ENCODE data around the gene GRIPAP1. TPM values are rescaled to one million over a fixed set of nuclear protein-coding genes. Genes with fewer than 3 reads are reported as not detected.

Gene GRIPAP1
- total RNA-seq, 5 donors from 2014 or later (not counting 1 experiment from before 2014, with no cell fraction given): 85.2 to 123 (median 104) TPM

DNA sequence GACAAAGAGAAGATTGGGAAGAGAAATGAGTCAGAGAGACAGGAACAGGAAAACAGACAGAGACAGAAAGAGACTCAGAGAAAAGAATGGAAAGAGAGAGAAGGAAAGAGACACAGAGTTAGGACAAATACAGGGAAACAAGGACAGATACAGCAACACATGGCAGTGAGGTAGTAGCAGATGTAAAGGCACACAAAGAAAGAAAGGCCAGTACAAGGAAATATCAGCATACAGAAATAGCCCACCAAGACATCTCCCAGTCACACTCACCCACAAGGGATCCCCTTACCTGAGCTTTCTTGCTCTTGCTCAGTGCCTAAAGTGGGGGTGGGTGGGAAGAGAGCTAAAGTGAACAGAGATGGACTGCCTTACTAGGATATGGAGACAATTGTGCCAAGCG, 4.2 kb downstream of the GRIPAP1 start:
- ChIA-PET CTCF (interaction anchor here in 1 of 2 donors (0.6 kb wide), 1 partner anchor 48 kb away, joined by 8 read pairs; no protein-coding TSS in a partner anchor), POLR2A (no interaction called here)
- ATAC-seq (replicated peaks in 1 of 4) (no peak), DNase-seq (no peak)
- Mint-ChIP-seq H3K36me3 (peaks cover 30% of the 10 kb centered on the region), H3K4me1 (peaks cover 29 to 42% (median 32%) of the 10 kb centered on the region in 3 donors), H3K9me3 (no peaks in the 10 kb centered on the region), H3K27me3 (peaks cover 0 to 14% of the 10 kb centered on the region in 2 donors), H3K4me3 (no peak overlapping the region), H3K27ac (peak overlapping the region in 1 of 2 donors; percentile 43)
- H3K27ac ChIP-seq (ENCODE audit: low read length): no peak overlapping the region
- no peak overlapping the region for H3K4me3 ChIP-seq (ENCODE audit: control insufficient read depth in 1 of 2, extremely low read depth in 1 of 2, low read length in 1 of 2)
- H3K27me3 ChIP-seq (replicated peaks in 1 of 2; ENCODE audit: control insufficient read depth in 2 of 2, extremely low read depth in 1 of 2, insufficient read depth in 2 of 2, low read length in 1 of 2): no peaks in the 10 kb centered on the region
- H3K9me3 ChIP-seq: no peaks in the 10 kb centered on the region
- no CpG with 5 or more reads among the region's 1 CpG for WGBS (ENCODE audit: insufficient coverage)
- H3K4me1 ChIP-seq (ENCODE audit: control insufficient read depth in 1 of 2, extremely low read depth in 1 of 2, insufficient read depth in 2 of 2, low read length in 2 of 2): peaks cover 0 to 23% of the 10 kb centered on the region in 2 experiments
- peaks cover 0 to 42% of the 10 kb centered on the region in 2 donors for H3K36me3 ChIP-seq (ENCODE audit: control insufficient read depth in 2 of 2, extremely low read depth in 1 of 2, insufficient read depth in 1 of 2, low read length in 1 of 2)

DNA sequence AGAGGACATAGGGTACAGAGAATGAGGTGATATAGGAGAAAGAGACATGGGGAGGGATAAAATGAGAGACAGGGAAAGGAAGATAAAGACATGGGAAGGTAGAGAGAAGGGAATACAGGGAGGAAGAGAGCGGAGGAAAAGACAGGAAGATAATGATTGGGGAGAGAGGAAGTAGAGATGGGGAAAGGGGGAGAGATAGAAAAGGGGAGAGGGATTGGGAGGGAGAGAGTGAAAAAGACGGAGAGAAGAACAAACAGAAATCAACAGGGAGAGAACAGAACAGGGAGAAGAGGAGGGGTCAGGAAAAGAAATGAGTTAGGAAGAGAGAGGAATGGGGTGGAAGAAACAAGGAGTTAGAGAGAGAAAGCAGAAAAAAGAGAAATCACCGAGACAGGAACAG, 4.6 kb downstream of the GRIPAP1 start:
- peaks cover 0 to 14% of the 10 kb centered on the region in 2 donors for H3K27me3 Mint-ChIP-seq
- WGBS (ENCODE audit: insufficient coverage): no CpG with 5 or more reads among the region's 3 CpGs
- H3K27ac Mint-ChIP-seq: peak overlapping the region in 1 of 2 donors; percentile 63
- Histone ChIP-seq H3K27ac (ENCODE audit: low read length) (no peak overlapping the region), H3K4me1 (ENCODE audit: control insufficient read depth in 1 of 2, extremely low read depth in 1 of 2, insufficient read depth in 2 of 2, low read length in 2 of 2) (peaks cover 0 to 23% of the 10 kb centered on the region in 2 experiments), H3K4me3 (ENCODE audit: control insufficient read depth in 1 of 2, extremely low read depth in 1 of 2, low read length in 1 of 2) (no peak overlapping the region), H3K27me3 (replicated peaks in 1 of 2; ENCODE audit: control insufficient read depth in 2 of 2, extremely low read depth in 1 of 2, insufficient read depth in 2 of 2, low read length in 1 of 2) (no peaks in the 10 kb centered on the region), H3K9me3 (no peaks in the 10 kb centered on the region), H3K36me3 (ENCODE audit: control insufficient read depth in 2 of 2, extremely low read depth in 1 of 2, insufficient read depth in 1 of 2, low read length in 1 of 2) (peaks cover 0 to 44% of the 10 kb centered on the region in 2 donors)
- DNase-seq (no peak), ATAC-seq (replicated peaks in 1 of 4) (no peak)
- peaks cover 29 to 42% (median 30%) of the 10 kb centered on the region in 3 donors for H3K4me1 Mint-ChIP-seq
- H3K9me3 Mint-ChIP-seq: no peaks in the 10 kb centered on the region
- ChIA-PET POLR2A (no interaction called here), CTCF (no interaction called here)
- H3K36me3 Mint-ChIP-seq: peaks cover 33% of the 10 kb centered on the region
- no peak overlapping the region for H3K4me3 Mint-ChIP-seq

DNA sequence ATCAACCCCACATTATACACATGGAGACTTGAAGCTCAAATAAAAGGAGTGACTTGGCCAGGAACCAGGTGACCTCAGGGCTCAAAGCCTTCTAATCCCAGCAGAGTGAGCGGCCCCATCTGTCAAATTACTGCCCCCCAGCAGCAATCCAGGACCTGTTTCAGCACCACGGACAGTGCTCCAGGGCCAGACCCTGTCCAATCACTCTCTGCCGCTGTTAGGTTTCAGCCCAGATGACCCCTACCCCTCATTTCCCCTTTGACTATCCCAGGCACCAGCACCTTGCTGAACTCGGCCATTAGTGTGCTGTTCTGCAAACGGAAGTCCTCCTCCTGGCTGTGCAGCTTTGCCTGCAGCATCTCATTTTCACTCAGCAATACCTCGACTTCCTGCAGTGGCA, 5.1 kb downstream of the GRIPAP1 start:
- H3K27me3 ChIP-seq (replicated peaks in 1 of 2; ENCODE audit: control insufficient read depth in 2 of 2, extremely low read depth in 1 of 2, insufficient read depth in 2 of 2, low read length in 1 of 2): no peaks in the 10 kb centered on the region
- Mint-ChIP-seq H3K4me1 (peaks cover 28 to 41% (median 30%) of the 10 kb centered on the region in 3 donors), H3K9me3 (no peaks in the 10 kb centered on the region), H3K4me3 (no peak overlapping the region), H3K27ac (peak overlapping the region in 1 of 2 donors; percentile 63), H3K36me3 (peaks cover 36% of the 10 kb centered on the region), H3K27me3 (peaks cover 0 to 14% of the 10 kb centered on the region in 2 donors)
- H3K9me3 ChIP-seq: no peaks in the 10 kb centered on the region
- CTCF ChIA-PET: no interaction called here
- ATAC-seq (replicated peaks in 1 of 4) (no peak), DNase-seq (peak in 1 of 35 experiments; percentile 21)
- H3K36me3 ChIP-seq (ENCODE audit: control insufficient read depth in 2 of 2, extremely low read depth in 1 of 2, insufficient read depth in 1 of 2, low read length in 1 of 2): peaks cover 0 to 45% of the 10 kb centered on the region in 2 donors
- H3K4me1 ChIP-seq (ENCODE audit: control insufficient read depth in 1 of 2, extremely low read depth in 1 of 2, insufficient read depth in 2 of 2, low read length in 2 of 2): peaks cover 0 to 23% of the 10 kb centered on the region in 2 experiments
- no peak overlapping the region for H3K4me3 ChIP-seq (ENCODE audit: control insufficient read depth in 1 of 2, extremely low read depth in 1 of 2, low read length in 1 of 2)
- POLR2A ChIA-PET: no interaction called here
- no peak overlapping the region for H3K27ac ChIP-seq (ENCODE audit: low read length)
- WGBS (ENCODE audit: insufficient coverage): 93% methylated on average over 3 of the region's 6 CpGs

DNA sequence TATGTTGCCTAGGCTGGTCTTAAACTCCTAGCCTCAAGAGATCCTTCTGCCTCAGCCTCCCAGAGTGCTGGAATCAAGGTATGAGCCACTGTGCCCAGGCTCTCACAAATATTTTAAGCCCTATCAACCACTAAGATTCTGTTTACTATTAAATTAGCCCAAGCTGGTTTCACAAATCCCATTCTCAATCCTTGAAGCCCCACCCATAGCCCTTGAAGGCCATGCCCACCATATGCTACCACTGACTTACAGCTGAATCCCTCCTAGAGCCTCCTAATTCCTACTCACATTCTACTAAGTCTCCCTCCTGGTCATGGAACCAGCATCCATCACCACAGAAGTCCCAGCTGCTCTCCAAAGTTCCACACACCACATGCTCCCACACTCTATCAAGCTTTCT, 9.7 kb downstream of the GRIPAP1 start:
- ChIA-PET POLR2A (interaction anchor here (0.6 to 0.7 kb wide), 3 partner anchors 15 to 186 kb away, joined by 3 to 6 read pairs (median 5); no protein-coding TSS in a partner anchor), CTCF (no interaction called here)
- H3K36me3 ChIP-seq (ENCODE audit: control insufficient read depth in 2 of 2, extremely low read depth in 1 of 2, insufficient read depth in 1 of 2, low read length in 1 of 2): peaks cover 0 to 56% of the 10 kb centered on the region in 2 donors
- Mint-ChIP-seq H3K9me3 (no peaks in the 10 kb centered on the region), H3K27ac (no peak overlapping the region), H3K27me3 (peaks cover 0 to 11% of the 10 kb centered on the region in 2 donors), H3K36me3 (peaks cover 31% of the 10 kb centered on the region), H3K4me3 (no peak overlapping the region), H3K4me1 (peaks cover 6 to 9% (median 9%) of the 10 kb centered on the region in 3 donors)
- no peaks in the 10 kb centered on the region for H3K27me3 ChIP-seq (replicated peaks in 1 of 2; ENCODE audit: control insufficient read depth in 2 of 2, extremely low read depth in 1 of 2, insufficient read depth in 2 of 2, low read length in 1 of 2)
- no peaks in the 10 kb centered on the region for H3K9me3 ChIP-seq
- DNase-seq (no peak), ATAC-seq (replicated peaks in 1 of 4) (no peak)
- H3K4me3 ChIP-seq (ENCODE audit: control insufficient read depth in 1 of 2, extremely low read depth in 1 of 2, low read length in 1 of 2): no peak overlapping the region
- no peaks in the 10 kb centered on the region for H3K4me1 ChIP-seq (ENCODE audit: control insufficient read depth in 1 of 2, extremely low read depth in 1 of 2, insufficient read depth in 2 of 2, low read length in 2 of 2)
- H3K27ac ChIP-seq (ENCODE audit: low read length): no peak overlapping the region

DNA sequence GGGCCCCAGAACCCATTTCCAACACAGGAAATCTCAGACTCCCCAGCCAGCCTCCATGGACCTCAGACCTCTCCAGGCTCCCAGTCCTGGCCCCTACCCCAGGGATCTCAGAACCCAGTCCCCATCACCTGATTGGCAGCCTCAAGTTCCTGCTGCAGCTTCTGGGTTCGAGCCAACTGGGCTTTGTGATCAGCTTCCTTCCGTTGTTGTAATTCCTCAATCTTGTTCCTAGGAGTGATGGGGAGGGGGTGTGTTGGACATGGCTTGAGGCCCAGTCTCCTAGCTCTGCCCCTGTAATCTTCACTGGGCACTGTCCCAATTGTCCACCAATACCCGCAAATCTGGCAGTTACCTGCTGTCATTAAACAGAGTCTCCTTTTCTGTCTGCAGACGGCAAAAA, 12.6 kb downstream of the GRIPAP1 start:
- DNase-seq (no peak), ATAC-seq (replicated peaks in 1 of 4) (no peak)
- Mint-ChIP-seq H3K4me3 (no peak overlapping the region), H3K27ac (no peak overlapping the region), H3K36me3 (peaks cover 22% of the 10 kb centered on the region), H3K4me1 (peaks cover 0 to 2% (median 0%) of the 10 kb centered on the region in 3 donors), H3K9me3 (no peaks in the 10 kb centered on the region), H3K27me3 (no peaks in the 10 kb centered on the region)
- Histone ChIP-seq H3K27ac (ENCODE audit: low read length) (no peak overlapping the region), H3K9me3 (no peaks in the 10 kb centered on the region), H3K4me1 (ENCODE audit: control insufficient read depth in 1 of 2, extremely low read depth in 1 of 2, insufficient read depth in 2 of 2, low read length in 2 of 2) (no peaks in the 10 kb centered on the region), H3K36me3 (ENCODE audit: control insufficient read depth in 2 of 2, extremely low read depth in 1 of 2, insufficient read depth in 1 of 2, low read length in 1 of 2) (peaks cover 0 to 49% of the 10 kb centered on the region in 2 donors), H3K27me3 (replicated peaks in 1 of 2; ENCODE audit: control insufficient read depth in 2 of 2, extremely low read depth in 1 of 2, insufficient read depth in 2 of 2, low read length in 1 of 2) (no peaks in the 10 kb centered on the region), H3K4me3 (ENCODE audit: control insufficient read depth in 1 of 2, extremely low read depth in 1 of 2, low read length in 1 of 2) (no peak overlapping the region)
- WGBS (ENCODE audit: insufficient coverage): no CpG with 5 or more reads among the region's 4 CpGs
- POLR2A ChIA-PET: no interaction called here
- CTCF ChIA-PET: no interaction called here

DNA sequence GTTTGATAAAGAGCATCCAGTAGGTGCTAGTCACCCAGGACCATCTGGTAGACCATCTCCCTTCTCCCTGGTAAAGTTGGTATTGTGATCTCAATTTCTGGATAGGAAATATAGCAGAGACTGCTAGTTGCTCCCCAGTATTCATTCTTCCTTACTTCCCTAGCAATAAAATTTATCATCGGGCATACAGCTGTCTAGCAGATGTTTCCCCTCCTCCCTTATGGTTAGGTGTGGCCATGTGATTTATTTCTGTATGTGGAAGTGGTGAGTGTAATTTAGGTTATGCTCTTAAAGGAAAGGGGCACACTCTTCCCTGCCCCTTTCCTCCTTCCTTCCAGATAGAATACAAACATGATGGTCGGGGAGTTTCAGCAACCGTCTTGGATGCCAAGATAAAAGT, 18.2 kb downstream of the GRIPAP1 start:
- Mint-ChIP-seq H3K36me3 (peaks cover 28% of the 10 kb centered on the region), H3K27me3 (peaks cover 0 to under 1% of the 10 kb centered on the region in 2 donors), H3K9me3 (no peaks in the 10 kb centered on the region), H3K4me1 (no peaks in the 10 kb centered on the region), H3K27ac (no peak overlapping the region), H3K4me3 (no peak overlapping the region)
- POLR2A ChIA-PET: no interaction called here
- Histone ChIP-seq H3K4me3 (ENCODE audit: control insufficient read depth in 1 of 2, extremely low read depth in 1 of 2, low read length in 1 of 2) (no peak overlapping the region), H3K27me3 (replicated peaks in 1 of 2; ENCODE audit: control insufficient read depth in 2 of 2, extremely low read depth in 1 of 2, insufficient read depth in 2 of 2, low read length in 1 of 2) (no peaks in the 10 kb centered on the region), H3K4me1 (ENCODE audit: control insufficient read depth in 1 of 2, extremely low read depth in 1 of 2, insufficient read depth in 2 of 2, low read length in 2 of 2) (no peaks in the 10 kb centered on the region), H3K27ac (ENCODE audit: low read length) (no peak overlapping the region), H3K36me3 (ENCODE audit: control insufficient read depth in 2 of 2, extremely low read depth in 1 of 2, insufficient read depth in 1 of 2, low read length in 1 of 2) (peaks cover 3 to 50% of the 10 kb centered on the region in 2 donors), H3K9me3 (no peaks in the 10 kb centered on the region)
- ATAC-seq (replicated peaks in 1 of 4) (no peak), DNase-seq (no peak)
- CTCF ChIA-PET: no interaction called here
- WGBS (ENCODE audit: insufficient coverage): no CpG with 5 or more reads among the region's 3 CpGs

DNA sequence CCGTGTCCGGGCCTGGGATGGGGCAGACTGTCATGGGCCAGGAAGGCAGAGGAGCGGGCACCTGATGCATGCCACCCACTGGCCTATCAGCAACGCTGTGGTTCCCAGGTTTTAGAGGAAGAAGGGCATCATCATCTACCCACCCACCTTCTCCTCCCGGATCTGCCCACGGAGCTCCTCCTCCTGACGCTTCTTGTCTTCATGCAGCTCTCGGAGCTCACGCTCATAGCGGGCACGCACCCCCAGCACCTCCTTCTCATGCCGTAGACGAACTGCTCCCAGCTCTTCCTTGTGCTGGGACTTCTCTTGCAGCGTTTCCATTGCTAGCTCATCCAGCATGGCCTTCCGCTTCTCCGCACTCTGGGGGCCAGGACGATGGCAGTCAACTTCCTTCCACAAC, 19.0 kb downstream of the GRIPAP1 start:
- ChIA-PET POLR2A (no interaction called here), CTCF (no interaction called here)
- H3K27me3 ChIP-seq (replicated peaks in 1 of 2; ENCODE audit: control insufficient read depth in 2 of 2, extremely low read depth in 1 of 2, insufficient read depth in 2 of 2, low read length in 1 of 2): no peaks in the 10 kb centered on the region
- Mint-ChIP-seq H3K27ac (no peak overlapping the region), H3K4me1 (no peaks in the 10 kb centered on the region), H3K36me3 (peaks cover 29% of the 10 kb centered on the region), H3K9me3 (no peaks in the 10 kb centered on the region), H3K27me3 (peaks cover 0 to 7% of the 10 kb centered on the region in 2 donors), H3K4me3 (no peak overlapping the region)
- H3K27ac ChIP-seq (ENCODE audit: low read length): no peak overlapping the region
- H3K9me3 ChIP-seq: no peaks in the 10 kb centered on the region
- peaks cover 3 to 48% of the 10 kb centered on the region in 2 donors for H3K36me3 ChIP-seq (ENCODE audit: control insufficient read depth in 2 of 2, extremely low read depth in 1 of 2, insufficient read depth in 1 of 2, low read length in 1 of 2)
- ATAC-seq (replicated peaks in 1 of 4) (no peak), DNase-seq (no peak)
- WGBS (ENCODE audit: insufficient coverage): 99% methylated on average over 12 of the region's 17 CpGs
- H3K4me3 ChIP-seq (ENCODE audit: control insufficient read depth in 1 of 2, extremely low read depth in 1 of 2, low read length in 1 of 2): no peak overlapping the region
- no peaks in the 10 kb centered on the region for H3K4me1 ChIP-seq (ENCODE audit: control insufficient read depth in 1 of 2, extremely low read depth in 1 of 2, insufficient read depth in 2 of 2, low read length in 2 of 2)

Measured in T-cell (primary cell).